Caki2 (cell line): ENCODE measurements around the gene ICA1. TPM values are rescaled to one million over a fixed set of nuclear protein-coding genes. Genes with fewer than 3 reads are reported as not detected.

ENCODE experiments used
- total RNA-seq: library from RNA; depleted of rRNA; stranded (reverse); fragments of >200 nt; shearing (Covaris generic); gene quantifications from 2 replicates; pipeline ENCODE4 v1.2.3, GENCODE V29; 2014; ENCODE audit warnings: low replicate concordance; rRNA removed

The ICA1 gene
- total RNA-seq, 1 experiment from 2014 or later: 2.1 TPM

Other genes starting within 250 kb of the ICA1 start
- gene NXPH1, start 171.4 kb upstream of the ICA1 start, total RNA-seq: 0.14 TPM in 1 of 2 replicates, not detected in the other